Neural crest cell (in vitro differentiated cells): Measurements from ENCODE around the gene PRKN. TPM values are rescaled to one million over a fixed set of nuclear protein-coding genes. Genes with fewer than 3 reads are reported as not detected.
"Not testable (repeated sequence)": the region's sequence is repeated elsewhere in the genome, so short reads cannot be mapped to it uniquely, and the experiment has no call there.

Experiments
- DNase-seq: peaks from one replicate; pipeline ENCODE4 v3.0.0; 2021; ENCODE audit warnings: low read depth, mixed read lengths, low spot score
- H3K27ac Mint-ChIP-seq: one replicate; pipeline ENCODE4 v1.8.0; 2021; ENCODE audit warnings: mild to moderate bottlenecking, mixed read lengths; ENCODE audit not compliant: unreplicated experiment
- H3K27me3 Mint-ChIP-seq: 2 replicates; pipeline ENCODE4 v1.8.0; 2021; ENCODE audit warnings: low read depth, mild to moderate bottlenecking, mixed read lengths
- H3K36me3 Mint-ChIP-seq: 2 replicates; pipeline ENCODE4 v1.8.0; 2021; ENCODE audit warnings: low read depth, mild to moderate bottlenecking, mixed read lengths
- H3K4me1 Mint-ChIP-seq: 2 replicates; pipeline ENCODE4 v1.8.0; 2021; ENCODE audit warnings: mixed read lengths
- H3K4me3 Mint-ChIP-seq: one replicate; pipeline ENCODE4 v1.8.0; 2021; ENCODE audit warnings: mild to moderate bottlenecking, mixed read lengths
- H3K9me3 Mint-ChIP-seq: 2 replicates; pipeline ENCODE4 v1.8.0; 2021; ENCODE audit warnings: mixed read lengths
- total RNA-seq: library from RNA; stranded (reverse); gene quantifications from 2 replicates; pipeline ENCODE4 v1.2.1, GENCODE V29; 2021
- TF ChIP-seq, protein P1 (sequence below): fragments of 200-600 bp; sonication (generic); conservative IDR thresholded peaks from 2 replicates; pipeline ENCODE4 v1.5.0; 2021; ENCODE audit warnings: antibody characterized with exemption, mild to moderate bottlenecking

PRKN gene
- total RNA-seq, 1 donor from 2014 or later = 3.2 TPM

DNA sequence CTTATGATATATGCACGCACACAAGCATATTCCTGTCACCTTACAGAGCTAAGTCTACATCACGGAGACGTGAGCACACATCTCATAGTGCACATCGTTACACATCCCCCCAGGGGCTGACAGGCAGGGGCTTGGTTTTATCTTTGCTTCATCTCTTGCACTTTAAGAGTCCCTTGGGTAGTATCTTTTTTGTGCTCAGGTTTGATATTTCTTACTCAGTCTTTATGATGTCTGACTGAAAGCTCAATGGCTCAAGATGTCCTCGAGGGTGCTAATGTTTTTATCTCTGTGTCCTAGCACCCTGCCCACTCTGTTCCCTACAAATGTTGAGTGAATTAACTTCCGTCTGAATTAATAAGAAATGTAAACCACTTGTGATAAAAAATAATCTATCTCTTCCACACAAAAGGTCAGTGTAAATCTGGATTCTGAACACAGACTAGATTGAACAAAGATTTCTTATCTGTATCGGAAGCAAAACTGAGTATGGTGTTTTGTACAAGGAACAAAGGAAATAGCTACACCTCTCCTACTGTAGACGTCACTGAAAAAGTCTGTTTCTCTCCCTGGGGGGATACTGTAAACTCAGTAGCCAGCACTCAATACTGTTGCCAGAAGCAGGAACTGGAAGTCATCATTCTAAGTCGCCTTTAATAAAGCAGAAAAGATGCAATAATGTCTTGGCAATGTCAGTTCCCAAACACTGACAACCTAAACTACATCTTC is 195.1 kb downstream of the PRKN start:
- H3K4me3 Mint-ChIP-seq = no peak overlapping the region
- DNase-seq = no peak
- no peaks in the 10 kb centered on the region for H3K36me3 Mint-ChIP-seq
- TF ChIP-seq, protein P1, sequence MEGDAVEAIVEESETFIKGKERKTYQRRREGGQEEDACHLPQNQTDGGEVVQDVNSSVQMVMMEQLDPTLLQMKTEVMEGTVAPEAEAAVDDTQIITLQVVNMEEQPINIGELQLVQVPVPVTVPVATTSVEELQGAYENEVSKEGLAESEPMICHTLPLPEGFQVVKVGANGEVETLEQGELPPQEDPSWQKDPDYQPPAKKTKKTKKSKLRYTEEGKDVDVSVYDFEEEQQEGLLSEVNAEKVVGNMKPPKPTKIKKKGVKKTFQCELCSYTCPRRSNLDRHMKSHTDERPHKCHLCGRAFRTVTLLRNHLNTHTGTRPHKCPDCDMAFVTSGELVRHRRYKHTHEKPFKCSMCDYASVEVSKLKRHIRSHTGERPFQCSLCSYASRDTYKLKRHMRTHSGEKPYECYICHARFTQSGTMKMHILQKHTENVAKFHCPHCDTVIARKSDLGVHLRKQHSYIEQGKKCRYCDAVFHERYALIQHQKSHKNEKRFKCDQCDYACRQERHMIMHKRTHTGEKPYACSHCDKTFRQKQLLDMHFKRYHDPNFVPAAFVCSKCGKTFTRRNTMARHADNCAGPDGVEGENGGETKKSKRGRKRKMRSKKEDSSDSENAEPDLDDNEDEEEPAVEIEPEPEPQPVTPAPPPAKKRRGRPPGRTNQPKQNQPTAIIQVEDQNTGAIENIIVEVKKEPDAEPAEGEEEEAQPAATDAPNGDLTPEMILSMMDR = no peak
- H3K4me1 Mint-ChIP-seq = no peaks in the 10 kb centered on the region
- no peaks in the 10 kb centered on the region for H3K9me3 Mint-ChIP-seq
- H3K27ac Mint-ChIP-seq = no peak overlapping the region
- H3K27me3 Mint-ChIP-seq = no peaks in the 10 kb centered on the region

DNA sequence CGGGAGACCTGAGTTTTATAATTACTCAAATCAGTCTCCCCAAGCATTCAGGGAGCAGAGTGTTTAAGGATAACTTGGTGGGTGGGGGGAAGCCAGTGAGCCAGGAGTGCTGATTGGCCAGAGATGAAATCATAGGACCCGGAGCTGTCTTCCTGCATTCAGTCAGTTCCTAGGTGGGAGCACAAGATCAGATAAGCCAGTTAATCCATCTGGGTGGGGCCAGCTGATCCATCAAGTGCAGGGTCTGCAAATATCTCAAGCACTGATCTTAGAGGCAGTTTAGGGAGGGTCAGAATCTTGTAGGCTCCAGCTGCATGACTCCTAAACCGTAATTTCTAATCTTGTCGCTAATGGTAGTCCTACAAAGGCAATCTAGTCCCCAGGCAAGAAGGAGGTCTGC is 196.2 kb downstream of the PRKN start:
- H3K36me3 Mint-ChIP-seq, H3K27me3 Mint-ChIP-seq, H3K4me1 Mint-ChIP-seq, DNase-seq, H3K4me3 Mint-ChIP-seq, H3K9me3 Mint-ChIP-seq, H3K27ac Mint-ChIP-seq: not testable (repeated sequence)

DNA sequence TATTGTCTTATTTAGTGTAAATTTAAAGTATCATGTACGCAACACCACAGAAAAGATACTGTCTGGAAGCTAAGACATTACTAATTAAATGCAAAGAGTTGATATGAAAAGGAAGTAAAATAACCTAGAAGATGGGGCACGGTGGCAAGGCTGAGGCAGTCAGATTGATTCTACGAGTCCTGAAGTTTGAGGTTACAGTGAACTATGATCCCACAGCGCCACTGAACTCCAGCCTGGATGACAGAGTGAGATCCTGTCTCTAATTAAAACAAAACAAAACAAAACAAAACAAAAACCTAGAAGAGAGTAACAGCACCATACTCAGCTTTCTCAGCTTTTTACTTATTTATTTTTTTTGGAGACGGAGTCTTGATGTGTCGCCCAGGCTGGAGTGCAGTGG is 199.0 kb downstream of the PRKN start:
- TF ChIP-seq, protein P1 = no peak
- Mint-ChIP-seq H3K27me3 (no peaks in the 10 kb centered on the region), H3K4me3 (no peak overlapping the region), H3K9me3 (no peaks in the 10 kb centered on the region), H3K36me3 (no peaks in the 10 kb centered on the region), H3K4me1 (peaks cover 5% of the 10 kb centered on the region), H3K27ac (no peak overlapping the region)
- DNase-seq = no peak

DNA sequence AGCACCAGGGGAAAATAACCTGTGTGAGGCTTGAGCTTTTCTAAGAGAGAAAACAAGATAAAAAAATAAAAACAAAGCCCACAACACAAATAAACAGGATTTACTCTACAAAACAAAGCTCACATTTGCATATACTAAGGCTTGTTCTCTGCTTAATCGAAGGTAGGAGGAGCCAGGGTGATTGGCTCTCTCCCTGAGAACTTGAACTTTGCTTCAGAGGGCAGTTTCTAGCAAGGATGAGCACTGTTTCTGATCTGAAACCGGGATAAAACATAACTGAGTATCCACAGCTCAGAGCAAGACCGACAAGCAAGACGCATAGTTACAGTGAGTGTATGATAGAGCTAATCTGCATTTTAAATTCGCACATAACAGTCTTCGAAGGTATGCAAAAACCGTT is 200.6 kb downstream of the PRKN start:
- Mint-ChIP-seq H3K27me3 (no peaks in the 10 kb centered on the region), H3K9me3 (no peaks in the 10 kb centered on the region), H3K36me3 (no peaks in the 10 kb centered on the region), H3K4me1 (peaks cover 5% of the 10 kb centered on the region), H3K4me3 (no peak overlapping the region), H3K27ac (no peak overlapping the region)
- TF ChIP-seq, protein P1 = no peak
- DNase-seq = no peak

DNA sequence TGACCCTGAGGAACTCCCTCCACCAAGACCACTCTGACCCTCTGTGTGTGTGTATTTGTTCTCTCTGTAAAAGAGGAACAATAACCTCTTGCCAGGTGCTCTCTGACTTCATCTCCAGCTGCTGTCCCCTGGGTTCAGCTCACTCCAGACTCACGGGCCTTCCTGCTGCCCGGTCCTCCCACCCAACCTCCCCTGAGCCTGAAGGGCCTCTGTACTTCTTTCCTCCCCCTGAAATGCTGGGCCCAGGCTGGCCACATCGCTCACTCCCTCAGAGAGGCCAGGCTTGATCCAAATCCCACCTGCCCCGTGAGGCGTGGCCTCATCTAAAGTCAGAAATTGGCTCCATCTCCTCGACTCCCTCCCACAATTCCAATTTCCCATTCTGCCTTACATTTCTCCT is 202.4 kb downstream of the PRKN start:
- no peak for DNase-seq
- Mint-ChIP-seq H3K4me1 (peaks cover 5% of the 10 kb centered on the region), H3K27ac (no peak overlapping the region), H3K36me3 (no peaks in the 10 kb centered on the region), H3K4me3 (no peak overlapping the region), H3K9me3 (no peaks in the 10 kb centered on the region), H3K27me3 (no peaks in the 10 kb centered on the region)
- TF ChIP-seq, protein P1 = no peak

DNA sequence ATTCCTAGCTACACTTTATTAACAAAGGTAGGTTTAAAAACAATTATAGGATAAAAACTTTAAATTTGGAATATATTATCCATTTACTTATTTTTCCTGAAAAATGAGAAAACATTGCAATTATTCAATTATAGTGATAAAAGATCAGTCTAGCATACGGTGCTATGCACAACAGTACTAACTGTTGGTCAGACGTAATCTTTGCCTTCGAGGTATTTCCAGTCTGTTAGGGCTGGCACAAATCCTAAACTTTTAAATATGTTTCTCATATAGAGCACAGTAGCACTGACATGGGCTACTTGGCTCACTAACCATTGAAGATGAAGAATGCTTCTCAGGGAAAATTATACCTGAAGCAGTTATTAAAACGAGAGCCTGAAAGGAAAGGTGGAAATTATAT is 214.8 kb downstream of the PRKN start:
- peaks cover 2% of the 10 kb centered on the region for H3K36me3 Mint-ChIP-seq
- no peak overlapping the region for H3K4me3 Mint-ChIP-seq
- peaks cover 3% of the 10 kb centered on the region for H3K9me3 Mint-ChIP-seq
- peaks cover 20% of the 10 kb centered on the region for H3K4me1 Mint-ChIP-seq
- TF ChIP-seq, protein P1 = no peak
- DNase-seq = no peak
- no peak overlapping the region for H3K27ac Mint-ChIP-seq
- H3K27me3 Mint-ChIP-seq = no peaks in the 10 kb centered on the region
